BLaER1 treated with 17β-estradiol and CSF1 and Interleukin-3, amounts not matched to agents 10 nM and 100 nM (cell line): ENCODE measurements around the gene WDR27.
"Not testable (repeated sequence)": the region's sequence is repeated elsewhere in the genome, so short reads cannot be mapped to it uniquely, and the experiment has no call there.

Experiments used
- H3K27ac ChIP-seq, 11 experiments: shearing (Covaris generic); formaldehyde crosslinking; 2 replicates each; pipeline ENCODE4 v1.8.1; 2022
- H3K27me3 ChIP-seq, 11 experiments: shearing (Covaris generic); formaldehyde crosslinking; 2 replicates each; pipeline ENCODE4 v1.8.1; 2022
- H3K36me3 ChIP-seq, 11 experiments: shearing (Covaris generic); formaldehyde crosslinking; 2 replicates each; pipeline ENCODE4 v1.8.1; 2022
- H3K4me1 ChIP-seq, 10 experiments: shearing (Covaris generic); formaldehyde crosslinking; 2 replicates each; pipeline ENCODE4 v1.8.1; 2022
- H3K4me2 ChIP-seq, 11 experiments: shearing (Covaris generic); formaldehyde crosslinking; 2 replicates each; pipeline ENCODE4 v1.8.1; 2022
- H3K4me3 ChIP-seq, 10 experiments: shearing (Covaris generic); formaldehyde crosslinking; 2 replicates each; pipeline ENCODE4 v1.8.1; 2022
- H3K9ac ChIP-seq, 11 experiments: shearing (Covaris generic); formaldehyde crosslinking; 2 replicates each; pipeline ENCODE4 v1.8.1; 2022
- H3K9me3 ChIP-seq, 11 experiments: shearing (Covaris generic); formaldehyde crosslinking; replicated peaks in 1 of 11; 2 replicates each; pipeline ENCODE4 v1.8.1; 2022
- H4K20me1 ChIP-seq, 11 experiments: shearing (Covaris generic); formaldehyde crosslinking; 2 replicates each; pipeline ENCODE4 v1.8.1; 2022
- Cebpa-rat ChIP-seq, 11 experiments: shearing (Covaris generic); IDR thresholded peaks; 2 replicates each; pipeline ENCODE4 v1.8.1; 2022

The WDR27 gene

DNA sequence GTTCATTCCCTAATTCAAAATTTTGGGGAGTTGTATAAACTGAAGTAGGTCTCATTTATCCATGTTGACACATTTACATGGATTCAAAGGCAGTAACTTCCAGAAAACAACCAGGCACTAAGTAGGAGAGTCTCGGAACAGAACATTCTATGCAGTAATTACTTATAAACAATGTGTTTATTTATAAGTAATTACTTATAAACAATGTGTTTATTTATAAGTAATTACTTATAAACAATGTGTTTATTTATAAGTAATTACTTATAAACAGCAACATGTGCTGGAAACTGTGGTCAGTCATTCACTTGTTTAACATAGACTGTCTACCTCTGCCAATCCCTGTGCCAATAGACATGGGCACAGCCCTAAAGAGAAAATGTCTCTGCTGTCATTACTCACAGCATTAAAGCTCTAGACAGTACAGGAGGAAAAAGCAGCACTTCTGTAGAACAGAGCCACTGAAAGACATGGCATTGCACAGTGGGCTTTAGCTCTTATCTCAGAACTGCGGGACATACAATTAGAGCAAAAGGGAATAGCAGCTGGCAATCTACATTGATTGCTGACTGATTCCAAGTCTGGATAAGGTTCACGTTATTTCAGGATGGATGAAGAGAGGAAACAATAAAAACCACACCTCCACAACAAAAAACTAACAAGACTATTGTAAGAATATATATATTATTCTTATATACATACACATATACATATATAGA is 188.2 kb downstream of the WDR27 start:
- TF ChIP-seq Cebpa-rat (IDR thresholded peaks at IDR 0.05): no peak
- H3K27me3 ChIP-seq: no peaks in the 10 kb centered on the region
- H3K27ac ChIP-seq: no peak overlapping the region

GRCh38 chr6:169511785-169512184 is 190.0 kb downstream of the WDR27 start:
- not testable (repeated sequence) for H3K4me3 ChIP-seq, H3K9ac ChIP-seq, H3K4me2 ChIP-seq, H3K27ac ChIP-seq, H4K20me1 ChIP-seq, H3K4me1 ChIP-seq, H3K27me3 ChIP-seq, H3K36me3 ChIP-seq
- H3K9me3 ChIP-seq: peaks cover 13 to 21% (median 18%) of the 10 kb centered on the region in 11 experiments; a peak in 21 of 22 replicates

More for the DNA sequence above, 188.2 kb downstream of the WDR27 start:
- no peak overlapping the region for H3K4me2 ChIP-seq
- peaks cover 0 to 10% (median 5%) of the 10 kb centered on the region in 11 experiments; a peak in 5 of 22 replicates for H3K36me3 ChIP-seq
- no peaks in the 10 kb centered on the region for H4K20me1 ChIP-seq
- peaks cover 13 to 25% (median 20%) of the 10 kb centered on the region in 11 experiments for H3K9me3 ChIP-seq
- H3K9ac ChIP-seq: no peak overlapping the region
- H3K4me3 ChIP-seq: no peak overlapping the region
- H3K4me1 ChIP-seq: 0 out of 20 replicates have a peak, but pooled peaks cover 0 to 2% (median 0%) of the 10 kb centered on the region in 10 experiments

- no peak for TF ChIP-seq Cebpa-rat (IDR thresholded peaks at IDR 0.05)
- Histone ChIP-seq H4K20me1 (no peaks in the 10 kb centered on the region), H3K27me3 (no peaks in the 10 kb centered on the region), H3K4me2 (no peak overlapping the region), H3K4me3 (no peak overlapping the region), H3K9me3 (peaks cover 13 to 20% (median 18%) of the 10 kb centered on the region in 11 experiments; a peak in 20 of 22 replicates), H3K27ac (no peak overlapping the region), H3K9ac (no peak overlapping the region), H3K4me1 (no peaks in the 10 kb centered on the region), H3K36me3 (peaks cover 0 to 3% (median 0%) of the 10 kb centered on the region in 11 experiments; a peak in 1 of 22 replicates)
Observed at GRCh38 chr6:169510871-169511270, 191.0 kb downstream of the WDR27 start.

- Histone ChIP-seq H3K4me3 (no peak overlapping the region), H4K20me1 (no peaks in the 10 kb centered on the region), H3K4me1 (no peaks in the 10 kb centered on the region), H3K9me3 (peaks cover 13 to 20% (median 16%) of the 10 kb centered on the region in 11 experiments; a peak in 20 of 22 replicates), H3K27ac (no peak overlapping the region), H3K36me3 (peaks cover 0 to 3% (median 0%) of the 10 kb centered on the region in 11 experiments; a peak in 1 of 22 replicates), H3K27me3 (no peaks in the 10 kb centered on the region), H3K4me2 (no peak overlapping the region), H3K9ac (no peak overlapping the region)
- no peak for TF ChIP-seq Cebpa-rat (IDR thresholded peaks at IDR 0.05)
Observed at GRCh38 chr6:169508452-169508851, 193.4 kb downstream of the WDR27 start.

GRCh38 chr6:169503422-169504152 is 198.2 kb downstream of the WDR27 start:
- Histone ChIP-seq H3K27ac (no peak overlapping the region), H3K4me3 (no peak overlapping the region), H4K20me1 (no peaks in the 10 kb centered on the region), H3K27me3 (no peaks in the 10 kb centered on the region), H3K9ac (no peak overlapping the region), H3K36me3 (peaks cover 0 to 6% (median 0%) of the 10 kb centered on the region in 11 experiments; a peak in 2 of 22 replicates), H3K4me2 (no peak overlapping the region), H3K9me3 (peaks cover 7 to 16% (median 13%) of the 10 kb centered on the region in 11 experiments; a peak in 20 of 22 replicates), H3K4me1 (no peaks in the 10 kb centered on the region)
- no peak for TF ChIP-seq Cebpa-rat (IDR thresholded peaks at IDR 0.05)

- TF ChIP-seq Cebpa-rat (IDR thresholded peaks at IDR 0.05): no peak
- no peaks in the 10 kb centered on the region for H4K20me1 ChIP-seq
- no peak overlapping the region for H3K9ac ChIP-seq
- H3K4me2 ChIP-seq: no peak overlapping the region
- no peak overlapping the region for H3K4me3 ChIP-seq
- H3K4me1 ChIP-seq: no peaks in the 10 kb centered on the region
- peaks cover 0 to 6% (median 3%) of the 10 kb centered on the region in 11 experiments; a peak in 6 of 22 replicates for H3K9me3 ChIP-seq
- peaks cover 0 to 6% (median 0%) of the 10 kb centered on the region in 11 experiments; a peak in 1 of 22 replicates for H3K36me3 ChIP-seq
- no peak overlapping the region for H3K27ac ChIP-seq
- no peaks in the 10 kb centered on the region for H3K27me3 ChIP-seq
Observed at GRCh38 chr6:169502445-169502844, 199.4 kb downstream of the WDR27 start.

DNA sequence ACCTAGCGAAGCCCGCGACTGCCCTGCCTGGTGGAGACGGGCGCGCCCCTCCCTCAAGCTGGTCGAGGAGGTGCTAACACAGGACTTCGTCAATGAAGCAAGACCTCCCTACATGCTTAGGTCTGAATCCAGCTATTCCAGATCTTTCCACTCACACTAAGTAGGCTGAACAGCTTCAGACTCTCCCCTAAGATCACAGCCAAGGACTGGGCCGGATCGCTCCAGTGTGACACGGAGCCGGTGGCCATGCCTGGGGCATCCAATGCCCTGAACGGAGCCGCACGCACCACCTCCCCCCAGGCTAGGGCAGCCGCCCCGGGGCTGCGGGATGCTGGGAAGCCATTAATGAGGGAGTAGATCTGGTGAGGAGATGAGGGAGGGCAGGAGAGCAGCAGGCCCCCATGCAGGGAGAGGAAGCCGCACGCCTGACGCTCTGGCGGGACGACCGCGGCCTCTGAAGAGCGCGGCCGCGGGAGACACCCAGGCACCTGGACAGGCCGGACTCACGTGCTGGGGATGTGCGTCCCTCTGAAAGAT is 200.0 kb downstream of the WDR27 start:
- no peak overlapping the region for H3K27ac ChIP-seq
- H3K9ac ChIP-seq: no peak overlapping the region
- H3K36me3 ChIP-seq: peaks cover 0 to 6% (median 0%) of the 10 kb centered on the region in 11 experiments; a peak in 1 of 22 replicates
- no peak overlapping the region for H3K4me3 ChIP-seq
- H4K20me1 ChIP-seq: no peaks in the 10 kb centered on the region
- no peaks in the 10 kb centered on the region for H3K27me3 ChIP-seq
- TF ChIP-seq Cebpa-rat (IDR thresholded peaks at IDR 0.05): no peak
- no peaks in the 10 kb centered on the region for H3K4me1 ChIP-seq
- H3K4me2 ChIP-seq: no peak overlapping the region
- peaks cover 0 to 6% (median 0%) of the 10 kb centered on the region in 11 experiments; a peak in 2 of 22 replicates for H3K9me3 ChIP-seq

GRCh38 chr6:169501128-169501527 is 200.7 kb downstream of the WDR27 start:
- Histone ChIP-seq H4K20me1 (no peaks in the 10 kb centered on the region), H3K9ac (no peak overlapping the region), H3K27ac (no peak overlapping the region), H3K36me3 (peaks cover 0 to 6% (median 0%) of the 10 kb centered on the region in 11 experiments; a peak in 1 of 22 replicates), H3K4me2 (no peak overlapping the region), H3K27me3 (no peaks in the 10 kb centered on the region), H3K9me3 (peaks cover 0 to 6% (median 0%) of the 10 kb centered on the region in 11 experiments; a peak in 3 of 22 replicates), H3K4me1 (no peaks in the 10 kb centered on the region), H3K4me3 (no peak overlapping the region)
- TF ChIP-seq Cebpa-rat (IDR thresholded peaks at IDR 0.05): no peak

GRCh38 chr6:169500688-169501087 is 201.1 kb downstream of the WDR27 start:
- Histone ChIP-seq H3K27me3 (no peaks in the 10 kb centered on the region), H4K20me1 (no peaks in the 10 kb centered on the region), H3K9me3 (peaks cover 0 to 6% (median 0%) of the 10 kb centered on the region in 11 experiments; a peak in 3 of 22 replicates), H3K36me3 (peaks cover 0 to 6% (median 0%) of the 10 kb centered on the region in 11 experiments; a peak in 1 of 22 replicates), H3K9ac (no peak overlapping the region), H3K4me2 (no peak overlapping the region), H3K4me1 (no peaks in the 10 kb centered on the region), H3K4me3 (no peak overlapping the region), H3K27ac (no peak overlapping the region)
- TF ChIP-seq Cebpa-rat (IDR thresholded peaks at IDR 0.05): no peak
